HEK293 (cell line): Measurements from ENCODE around the gene PSAT1.

Source experiments
- ZBTB1 ChIP-seq: fragments of 450-650 bp; formaldehyde crosslinking; IDR thresholded peaks from 2 replicates; pipeline ENCODE4 v1.5.1; 2016; ENCODE audit warnings: missing biosample characterization, missing genetic modification characterization
- ZEB2 ChIP-seq: fragments of 450-650 bp; formaldehyde crosslinking; IDR thresholded peaks from 2 replicates; pipeline ENCODE4 v1.5.1; 2016; ENCODE audit warnings: missing biosample characterization, missing genetic modification characterization
- ZNF324 ChIP-seq: fragments of 450-650 bp; formaldehyde crosslinking; IDR thresholded peaks from 2 replicates; pipeline ENCODE4 v1.5.1; 2016; ENCODE audit warnings: missing biosample characterization, missing genetic modification characterization
- ZNF404 ChIP-seq: fragments of 450-650 bp; formaldehyde crosslinking; IDR thresholded peaks from 2 replicates; pipeline ENCODE4 v1.5.1; 2017; ENCODE audit warnings: missing biosample characterization, missing genetic modification characterization
- ZNF514 ChIP-seq: fragments of 450-650 bp; formaldehyde crosslinking; IDR thresholded peaks from 2 replicates; pipeline ENCODE4 v1.5.1; 2016; ENCODE audit warnings: missing biosample characterization, missing genetic modification characterization
- ZNF792 ChIP-seq: fragments of 450-650 bp; formaldehyde crosslinking; IDR thresholded peaks from 2 replicates; pipeline ENCODE4 v1.5.1; 2016; ENCODE audit warnings: missing biosample characterization, missing genetic modification characterization
- TF ChIP-seq, protein P1 (sequence below): fragments of 450-650 bp; formaldehyde crosslinking; IDR thresholded peaks from 2 replicates; pipeline ENCODE4 v1.5.1; 2016; ENCODE audit warnings: missing biosample characterization, missing genetic modification characterization
- TF ChIP-seq, protein P2 (sequence below): fragments of 450-650 bp; formaldehyde crosslinking; IDR thresholded peaks from 2 replicates; pipeline ENCODE4 v1.5.1; 2017; ENCODE audit warnings: missing biosample characterization, missing genetic modification characterization

DNA sequence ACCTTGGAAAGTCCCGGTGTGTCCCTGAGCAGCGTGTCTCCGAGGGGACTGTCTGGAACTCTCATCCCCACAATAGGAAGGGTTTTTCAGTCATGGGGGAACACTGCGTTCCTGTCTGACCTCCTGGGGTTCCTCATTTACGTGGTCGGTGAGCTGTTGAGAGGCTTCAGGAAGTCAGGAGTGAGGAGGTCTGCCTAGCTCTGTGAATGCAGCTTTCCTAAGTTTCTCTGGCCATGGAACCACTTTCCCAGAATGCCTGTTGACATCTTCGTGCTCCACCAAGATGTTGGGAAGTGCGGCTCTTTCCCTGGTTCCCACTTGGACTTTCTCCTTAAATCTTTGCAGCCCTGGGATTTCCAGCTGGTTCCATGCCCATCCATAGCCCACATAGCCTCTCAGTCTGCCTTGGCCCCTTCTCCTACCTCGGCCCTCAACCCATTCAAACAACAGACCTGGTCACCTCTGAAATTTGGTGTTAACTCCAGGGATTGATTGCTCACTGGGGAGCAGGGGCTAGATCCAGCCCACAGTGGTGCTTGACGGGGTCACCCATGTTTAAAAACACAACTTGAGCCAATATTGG is 27.2 kb downstream of the PSAT1 start:
- TF ChIP-seq, protein P1, sequence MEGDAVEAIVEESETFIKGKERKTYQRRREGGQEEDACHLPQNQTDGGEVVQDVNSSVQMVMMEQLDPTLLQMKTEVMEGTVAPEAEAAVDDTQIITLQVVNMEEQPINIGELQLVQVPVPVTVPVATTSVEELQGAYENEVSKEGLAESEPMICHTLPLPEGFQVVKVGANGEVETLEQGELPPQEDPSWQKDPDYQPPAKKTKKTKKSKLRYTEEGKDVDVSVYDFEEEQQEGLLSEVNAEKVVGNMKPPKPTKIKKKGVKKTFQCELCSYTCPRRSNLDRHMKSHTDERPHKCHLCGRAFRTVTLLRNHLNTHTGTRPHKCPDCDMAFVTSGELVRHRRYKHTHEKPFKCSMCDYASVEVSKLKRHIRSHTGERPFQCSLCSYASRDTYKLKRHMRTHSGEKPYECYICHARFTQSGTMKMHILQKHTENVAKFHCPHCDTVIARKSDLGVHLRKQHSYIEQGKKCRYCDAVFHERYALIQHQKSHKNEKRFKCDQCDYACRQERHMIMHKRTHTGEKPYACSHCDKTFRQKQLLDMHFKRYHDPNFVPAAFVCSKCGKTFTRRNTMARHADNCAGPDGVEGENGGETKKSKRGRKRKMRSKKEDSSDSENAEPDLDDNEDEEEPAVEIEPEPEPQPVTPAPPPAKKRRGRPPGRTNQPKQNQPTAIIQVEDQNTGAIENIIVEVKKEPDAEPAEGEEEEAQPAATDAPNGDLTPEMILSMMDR (tag by site-specific recombination): no peak
- TF ChIP-seq ZEB2 (tag by site-specific recombination) (no peak), ZNF514 (tag by site-specific recombination) (no peak), ZBTB1 (no peak), ZNF792 (tag by site-specific recombination) (no peak), ZNF404 (tag by site-specific recombination) (no peak), ZNF324 (tag by site-specific recombination) (no peak)
- TF ChIP-seq, protein P2, sequence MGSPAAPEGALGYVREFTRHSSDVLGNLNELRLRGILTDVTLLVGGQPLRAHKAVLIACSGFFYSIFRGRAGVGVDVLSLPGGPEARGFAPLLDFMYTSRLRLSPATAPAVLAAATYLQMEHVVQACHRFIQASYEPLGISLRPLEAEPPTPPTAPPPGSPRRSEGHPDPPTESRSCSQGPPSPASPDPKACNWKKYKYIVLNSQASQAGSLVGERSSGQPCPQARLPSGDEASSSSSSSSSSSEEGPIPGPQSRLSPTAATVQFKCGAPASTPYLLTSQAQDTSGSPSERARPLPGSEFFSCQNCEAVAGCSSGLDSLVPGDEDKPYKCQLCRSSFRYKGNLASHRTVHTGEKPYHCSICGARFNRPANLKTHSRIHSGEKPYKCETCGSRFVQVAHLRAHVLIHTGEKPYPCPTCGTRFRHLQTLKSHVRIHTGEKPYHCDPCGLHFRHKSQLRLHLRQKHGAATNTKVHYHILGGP (tag by site-specific recombination): no peak
